K562 treated with DMSO at 1 percent for 48 hours (cell line): ENCODE results near the gene ATAD3B. TPM values are rescaled to one million over a fixed set of nuclear protein-coding genes. Genes with fewer than 3 reads are reported as not detected.

Source experiments
- total RNA-seq: library from RNA; unstranded; fragments of 300-600 nt; gene quantifications from 2 replicates; pipeline ENCODE4 v1.2.3, GENCODE V29; 2022; ENCODE audit warnings: low replicate concordance; ENCODE audit errors: extremely low read depth

ATAD3B gene
- not detected in 2 replicates for total RNA-seq

GRCh38 chr1:1471389-1472052 is at the start of gene ATAD3B:
ATAD3B (plus strand) TSS chr1:1471765; CDS start chr1:1471885, 120 bp downstream.

GRCh38 chr1:1435106-1435903 is 36.3 kb upstream of the ATAD3B start, which contains the start of gene VWA1:
VWA1 (plus strand) TSS chr1:1435690; CDS start chr1:1435749, 59 bp downstream.

GRCh38 chr1:1449099-1449739 is 22.3 kb upstream of the ATAD3B start, which contains the start of gene ATAD3C:
ATAD3C (plus strand) TSS chr1:1449689; CDS start chr1:1450684, 995 bp downstream.

GRCh38 chr1:1511533-1512285 is 40.1 kb downstream of the ATAD3B start, which contains the start of gene ATAD3A:
ATAD3A (plus strand) TSS chr1:1512162; CDS start chr1:1512269, 107 bp downstream.

GRCh38 chr1:1540090-1540817 is 68.7 kb downstream of the ATAD3B start, which contains the start of gene TMEM240:
TMEM240 (minus strand) TSS chr1:1540624; CDS start chr1:1540346, 278 bp downstream.

Other genes with a start within 250 kb of the ATAD3B start
- not detected in 2 replicates for gene SDF4, start 239.8 kb upstream of the ATAD3B start, total RNA-seq
- gene B3GALT6, start 239.5 kb upstream of the ATAD3B start, total RNA-seq = not detected in 2 replicates
- not detected in 2 replicates for gene C1QTNF12, start 225.0 kb upstream of the ATAD3B start, total RNA-seq
- gene UBE2J2, start 197.9 kb upstream of the ATAD3B start, total RNA-seq = not detected in 2 replicates
- gene SCNN1D, start 191.3 kb upstream of the ATAD3B start, total RNA-seq = not detected in 2 replicates
- 171 TPM in 1 of 2 replicates, not detected in the other for gene ACAP3, start 163.8 kb upstream of the ATAD3B start, total RNA-seq
- gene PUSL1, start 163.2 kb upstream of the ATAD3B start, total RNA-seq = not detected in 2 replicates
- gene INTS11, start 147.1 kb upstream of the ATAD3B start, total RNA-seq = not detected in 2 replicates
- not detected in 2 replicates for gene CPTP, start 147.0 kb upstream of the ATAD3B start, total RNA-seq
- gene TAS1R3, start 140.5 kb upstream of the ATAD3B start, total RNA-seq = not detected in 2 replicates
- gene DVL1, start 122.3 kb upstream of the ATAD3B start, total RNA-seq = not detected in 2 replicates
- gene MXRA8, start 113.2 kb upstream of the ATAD3B start, total RNA-seq = not detected in 2 replicates
- gene AURKAIP1, start 96.6 kb upstream of the ATAD3B start, total RNA-seq = not detected in 2 replicates
- not detected in 2 replicates for gene CCNL2, start 72.4 kb upstream of the ATAD3B start, total RNA-seq
- gene MRPL20, start 64.5 kb upstream of the ATAD3B start, total RNA-seq = not detected in 2 replicates
- gene ANKRD65, start 50.5 kb upstream of the ATAD3B start, total RNA-seq = not detected in 2 replicates
- not detected in 2 replicates for gene VWA1, start 36.1 kb upstream of the ATAD3B start, total RNA-seq
- not detected in 2 replicates for gene ATAD3C, start 22.1 kb upstream of the ATAD3B start, total RNA-seq
- gene ATAD3A, start 40.4 kb downstream of the ATAD3B start, total RNA-seq = 223 TPM in 1 of 2 replicates, not detected in the other
- gene TMEM240, start 68.9 kb downstream of the ATAD3B start, total RNA-seq = not detected in 2 replicates
- gene SSU72, start 103.1 kb downstream of the ATAD3B start, total RNA-seq = not detected in 2 replicates
- not detected in 2 replicates for gene FNDC10, start 128.4 kb downstream of the ATAD3B start, total RNA-seq
- not detected in 2 replicates for gene MIB2, start 143.7 kb downstream of the ATAD3B start, total RNA-seq
- gene MMP23B, start 160.4 kb downstream of the ATAD3B start, total RNA-seq = not detected in 2 replicates
- gene CDK11B, start 187.2 kb downstream of the ATAD3B start, total RNA-seq = not detected in 2 replicates
- not detected in 2 replicates for gene SLC35E2B, start 221.0 kb downstream of the ATAD3B start, total RNA-seq